Measurements from ENCODE around the gene TAF10.

The TAF10 gene

GRCh38 chr11:6586434-6587359 lies 25.3 kb downstream of the TAF10 start:
- no peaks in the 10 kb centered on the region for H3K27me3 ChIP-seq (ENCODE audit: insufficient read depth, low read length)
- no peak overlapping the region for H3K4me3 ChIP-seq (ENCODE audit: low read length)
- H3K4me1 ChIP-seq (ENCODE audit: insufficient read depth, low read length), result no peaks in the 10 kb centered on the region
- peaks cover 7% of the 10 kb centered on the region for H3K9me3 ChIP-seq (ENCODE audit: low read length)
- H2AFZ ChIP-seq (ENCODE audit: low read depth, low read length), result no peak overlapping the region
- H3K36me3 ChIP-seq (ENCODE audit: insufficient read depth, low read length), result peaks cover 1% of the 10 kb centered on the region

GRCh38 chr11:6584528-6584927 lies 27.5 kb downstream of the TAF10 start:
- H3K27me3 ChIP-seq (ENCODE audit: insufficient read depth, low read length), result no peaks in the 10 kb centered on the region
- peaks cover 12% of the 10 kb centered on the region for H3K9me3 ChIP-seq (ENCODE audit: low read length)
- no peak overlapping the region for H3K4me3 ChIP-seq (ENCODE audit: low read length)
- H3K36me3 ChIP-seq (ENCODE audit: insufficient read depth, low read length), result no peaks in the 10 kb centered on the region
- no peak overlapping the region for H2AFZ ChIP-seq (ENCODE audit: low read depth, low read length)
- no peaks in the 10 kb centered on the region for H3K4me1 ChIP-seq (ENCODE audit: insufficient read depth, low read length)

GRCh38 chr11:6583584-6583983 lies 28.4 kb downstream of the TAF10 start:
- peaks cover 12% of the 10 kb centered on the region for H3K9me3 ChIP-seq (ENCODE audit: low read length)
- H3K27me3 ChIP-seq (ENCODE audit: insufficient read depth, low read length), result no peaks in the 10 kb centered on the region
- no peaks in the 10 kb centered on the region for H3K36me3 ChIP-seq (ENCODE audit: insufficient read depth, low read length)

GRCh38 chr11:6579681-6580080 lies 32.3 kb downstream of the TAF10 start:
- Histone ChIP-seq H3K9me3 (ENCODE audit: low read length) (peaks cover 5% of the 10 kb centered on the region), H3K4me1 (ENCODE audit: insufficient read depth, low read length) (no peaks in the 10 kb centered on the region), H2AFZ (ENCODE audit: low read depth, low read length) (no peak overlapping the region)

More at GRCh38 chr11:6583584-6583983, 28.4 kb downstream of the TAF10 start:
- Histone ChIP-seq H3K4me1 (ENCODE audit: insufficient read depth, low read length) (no peaks in the 10 kb centered on the region), H3K4me3 (ENCODE audit: low read length) (no peak overlapping the region), H2AFZ (ENCODE audit: low read depth, low read length) (no peak overlapping the region)

GRCh38 chr11:6578134-6578533 lies 33.9 kb downstream of the TAF10 start:
- H2AFZ ChIP-seq (ENCODE audit: low read depth, low read length), result no peak overlapping the region
- H3K4me3 ChIP-seq (ENCODE audit: low read length), result no peak overlapping the region
- H3K27me3 ChIP-seq (ENCODE audit: insufficient read depth, low read length), result no peaks in the 10 kb centered on the region
- no peaks in the 10 kb centered on the region for H3K36me3 ChIP-seq (ENCODE audit: insufficient read depth, low read length)
- H3K9me3 ChIP-seq (ENCODE audit: low read length), result peaks cover 5% of the 10 kb centered on the region
- no peaks in the 10 kb centered on the region for H3K4me1 ChIP-seq (ENCODE audit: insufficient read depth, low read length)

More at GRCh38 chr11:6579681-6580080, 32.3 kb downstream of the TAF10 start:
- H3K36me3 ChIP-seq (ENCODE audit: insufficient read depth, low read length), result no peaks in the 10 kb centered on the region
- H3K27me3 ChIP-seq (ENCODE audit: insufficient read depth, low read length), result no peaks in the 10 kb centered on the region
- H3K4me3 ChIP-seq (ENCODE audit: low read length), result no peak overlapping the region

- Histone ChIP-seq H3K36me3 (ENCODE audit: insufficient read depth, low read length) (no peaks in the 10 kb centered on the region), H3K27me3 (ENCODE audit: insufficient read depth, low read length) (no peaks in the 10 kb centered on the region), H2AFZ (ENCODE audit: low read depth, low read length) (no peak overlapping the region), H3K4me1 (ENCODE audit: insufficient read depth, low read length) (no peaks in the 10 kb centered on the region), H3K4me3 (ENCODE audit: low read length) (no peak overlapping the region), H3K9me3 (ENCODE audit: low read length) (peaks cover 5% of the 10 kb centered on the region)
Measured at GRCh38 chr11:6576471-6577373, 35.3 kb downstream of the TAF10 start.

GRCh38 chr11:6574816-6575715 lies 37.0 kb downstream of the TAF10 start:
- no peak overlapping the region for H2AFZ ChIP-seq (ENCODE audit: low read depth, low read length)
- peaks cover 9% of the 10 kb centered on the region for H3K9me3 ChIP-seq (ENCODE audit: low read length)
- no peak overlapping the region for H3K4me3 ChIP-seq (ENCODE audit: low read length)
- no peaks in the 10 kb centered on the region for H3K27me3 ChIP-seq (ENCODE audit: insufficient read depth, low read length)
- H3K36me3 ChIP-seq (ENCODE audit: insufficient read depth, low read length), result no peaks in the 10 kb centered on the region
- H3K4me1 ChIP-seq (ENCODE audit: insufficient read depth, low read length), result no peaks in the 10 kb centered on the region

- H3K27me3 ChIP-seq (ENCODE audit: insufficient read depth, low read length), result no peaks in the 10 kb centered on the region
- H3K36me3 ChIP-seq (ENCODE audit: insufficient read depth, low read length), result no peaks in the 10 kb centered on the region
- no peak overlapping the region for H3K4me3 ChIP-seq (ENCODE audit: low read length)
- H3K9me3 ChIP-seq (ENCODE audit: low read length), result peaks cover 9% of the 10 kb centered on the region
- H2AFZ ChIP-seq (ENCODE audit: low read depth, low read length), result no peak overlapping the region
- no peaks in the 10 kb centered on the region for H3K4me1 ChIP-seq (ENCODE audit: insufficient read depth, low read length)
Measured at GRCh38 chr11:6572215-6572614, 39.8 kb downstream of the TAF10 start.

GRCh38 chr11:6571434-6572008 lies 40.5 kb downstream of the TAF10 start:
- peaks cover 9% of the 10 kb centered on the region for H3K9me3 ChIP-seq (ENCODE audit: low read length)
- H3K36me3 ChIP-seq (ENCODE audit: insufficient read depth, low read length), result no peaks in the 10 kb centered on the region
- H3K4me1 ChIP-seq (ENCODE audit: insufficient read depth, low read length), result no peaks in the 10 kb centered on the region
- H3K4me3 ChIP-seq (ENCODE audit: low read length), result no peak overlapping the region
- no peaks in the 10 kb centered on the region for H3K27me3 ChIP-seq (ENCODE audit: insufficient read depth, low read length)
- no peak overlapping the region for H2AFZ ChIP-seq (ENCODE audit: low read depth, low read length)

GRCh38 chr11:6570691-6571427 lies 41.2 kb downstream of the TAF10 start:
- Histone ChIP-seq H3K36me3 (ENCODE audit: insufficient read depth, low read length) (no peaks in the 10 kb centered on the region), H3K4me3 (ENCODE audit: low read length) (no peak overlapping the region)

GRCh38 chr11:6569706-6570105 lies 42.3 kb downstream of the TAF10 start:
- Histone ChIP-seq H3K36me3 (ENCODE audit: insufficient read depth, low read length) (no peaks in the 10 kb centered on the region), H3K4me1 (ENCODE audit: insufficient read depth, low read length) (no peaks in the 10 kb centered on the region), H3K4me3 (ENCODE audit: low read length) (no peak overlapping the region), H3K27me3 (ENCODE audit: insufficient read depth, low read length) (no peaks in the 10 kb centered on the region), H3K9me3 (ENCODE audit: low read length) (peaks cover 9% of the 10 kb centered on the region), H2AFZ (ENCODE audit: low read depth, low read length) (no peak overlapping the region)

More at GRCh38 chr11:6570691-6571427, 41.2 kb downstream of the TAF10 start:
- H2AFZ ChIP-seq (ENCODE audit: low read depth, low read length), result no peak overlapping the region
- H3K27me3 ChIP-seq (ENCODE audit: insufficient read depth, low read length), result no peaks in the 10 kb centered on the region
- no peaks in the 10 kb centered on the region for H3K4me1 ChIP-seq (ENCODE audit: insufficient read depth, low read length)
- H3K9me3 ChIP-seq (ENCODE audit: low read length), result peaks cover 9% of the 10 kb centered on the region

Data from neuron (in vitro differentiated cells).